HG03520 (cell line): ENCODE data around the gene PIM3.

Experiments used
- ATAC-seq: cut with Tn5 transposase; IDR thresholded peaks from one replicate; pipeline ENCODE4 v1.9.1; 2021; ENCODE audit warnings: mild to moderate bottlenecking, moderate library complexity; ENCODE audit not compliant: unreplicated experiment

PIM3 gene

GRCh38 chr22:49954991-49955580 is 5.5 kb upstream of the PIM3 start:
- ATAC-seq = no peak

- ATAC-seq = no peak
Measured at GRCh38 chr22:49955581-49956417, 4.8 kb upstream of the PIM3 start.

- no peak for ATAC-seq
Measured at GRCh38 chr22:49956418-49956770, 4.2 kb upstream of the PIM3 start.

GRCh38 chr22:49956914-49957825 is 3.4 kb upstream of the PIM3 start:
- ATAC-seq = no peak

- no peak for ATAC-seq
Measured at GRCh38 chr22:49957826-49958365, 2.7 kb upstream of the PIM3 start.

GRCh38 chr22:49958366-49958921 is 2.1 kb upstream of the PIM3 start:
- no peak for ATAC-seq

- no peak for ATAC-seq
Measured at GRCh38 chr22:49958931-49959781, 1.4 kb upstream of the PIM3 start.

- no peak for ATAC-seq
Measured at GRCh38 chr22:49959782-49960158, 802 bp upstream of the PIM3 start.

GRCh38 chr22:49961005-49961600 is 531 bp downstream of the PIM3 start:
- ATAC-seq = peak; percentile 1

- no peak for ATAC-seq
Measured at GRCh38 chr22:49961601-49962011, 1.0 kb downstream of the PIM3 start.

- ATAC-seq = no peak
Measured at GRCh38 chr22:49962012-49962750, 1.6 kb downstream of the PIM3 start.

- ATAC-seq = no peak
Measured at GRCh38 chr22:49962751-49963646, 2.4 kb downstream of the PIM3 start.

- no peak for ATAC-seq
Measured at GRCh38 chr22:49963647-49964026, 3.1 kb downstream of the PIM3 start.

- no peak for ATAC-seq
Measured at GRCh38 chr22:49964136-49965090, 3.8 kb downstream of the PIM3 start.

GRCh38 chr22:49965091-49966040 is 4.8 kb downstream of the PIM3 start:
- ATAC-seq = no peak
